HG03558 (cell line): ENCODE data around the gene TSPOAP1.

Experiments
- ATAC-seq: cut with Tn5 transposase; IDR thresholded peaks from one replicate; pipeline ENCODE4 v1.9.1; 2021; ENCODE audit warnings: moderate number of reproducible peaks; ENCODE audit not compliant: unreplicated experiment; ENCODE audit errors: extremely low read depth

The TSPOAP1 gene

GRCh38 chr17:58308985-58309917 lies 19.3 kb downstream of the TSPOAP1 start:
- no peak for ATAC-seq

GRCh38 chr17:58308173-58308984 lies 20.2 kb downstream of the TSPOAP1 start:
- no peak for ATAC-seq

- no peak for ATAC-seq
Measured at GRCh38 chr17:58307468-58308172, 21.0 kb downstream of the TSPOAP1 start.

GRCh38 chr17:58306131-58306951 lies 22.3 kb downstream of the TSPOAP1 start:
- no peak for ATAC-seq

GRCh38 chr17:58305626-58306025 lies 23.0 kb downstream of the TSPOAP1 start:
- ATAC-seq, result no peak

- no peak for ATAC-seq
Measured at GRCh38 chr17:58304750-58305486, 23.7 kb downstream of the TSPOAP1 start.

GRCh38 chr17:58303971-58304749 lies 24.4 kb downstream of the TSPOAP1 start:
- ATAC-seq, result no peak

GRCh38 chr17:58302919-58303585 lies 25.5 kb downstream of the TSPOAP1 start:
- no peak for ATAC-seq

- ATAC-seq, result no peak
Measured at GRCh38 chr17:58302171-58302918, 26.2 kb downstream of the TSPOAP1 start.

GRCh38 chr17:58301504-58302150 lies 27.0 kb downstream of the TSPOAP1 start:
- no peak for ATAC-seq

- ATAC-seq, result no peak
Measured at GRCh38 chr17:58300336-58300735, 28.3 kb downstream of the TSPOAP1 start.

- no peak for ATAC-seq
Measured at GRCh38 chr17:58294034-58294433, 34.6 kb downstream of the TSPOAP1 start.

- ATAC-seq, result no peak
Measured at GRCh38 chr17:58291246-58291645, 37.3 kb downstream of the TSPOAP1 start.

GRCh38 chr17:58289869-58290268 lies 38.7 kb downstream of the TSPOAP1 start:
- ATAC-seq, result no peak

- no peak for ATAC-seq
Measured at GRCh38 chr17:58285422-58285810, 43.2 kb downstream of the TSPOAP1 start.

GRCh38 chr17:58284613-58285421 lies 43.8 kb downstream of the TSPOAP1 start:
- no peak for ATAC-seq
